ENCODE measurements around the gene BCL2A1.

- TF ChIP-seq, protein P1, sequence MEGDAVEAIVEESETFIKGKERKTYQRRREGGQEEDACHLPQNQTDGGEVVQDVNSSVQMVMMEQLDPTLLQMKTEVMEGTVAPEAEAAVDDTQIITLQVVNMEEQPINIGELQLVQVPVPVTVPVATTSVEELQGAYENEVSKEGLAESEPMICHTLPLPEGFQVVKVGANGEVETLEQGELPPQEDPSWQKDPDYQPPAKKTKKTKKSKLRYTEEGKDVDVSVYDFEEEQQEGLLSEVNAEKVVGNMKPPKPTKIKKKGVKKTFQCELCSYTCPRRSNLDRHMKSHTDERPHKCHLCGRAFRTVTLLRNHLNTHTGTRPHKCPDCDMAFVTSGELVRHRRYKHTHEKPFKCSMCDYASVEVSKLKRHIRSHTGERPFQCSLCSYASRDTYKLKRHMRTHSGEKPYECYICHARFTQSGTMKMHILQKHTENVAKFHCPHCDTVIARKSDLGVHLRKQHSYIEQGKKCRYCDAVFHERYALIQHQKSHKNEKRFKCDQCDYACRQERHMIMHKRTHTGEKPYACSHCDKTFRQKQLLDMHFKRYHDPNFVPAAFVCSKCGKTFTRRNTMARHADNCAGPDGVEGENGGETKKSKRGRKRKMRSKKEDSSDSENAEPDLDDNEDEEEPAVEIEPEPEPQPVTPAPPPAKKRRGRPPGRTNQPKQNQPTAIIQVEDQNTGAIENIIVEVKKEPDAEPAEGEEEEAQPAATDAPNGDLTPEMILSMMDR (IDR thresholded peaks at IDR 0.05) = no peak
- TF ChIP-seq POLR2A (IDR thresholded peaks at IDR 0.05; ENCODE audit: low read depth) = no peak
Observed at GRCh38 chr15:80011596-80011995, 40.6 kb upstream of the BCL2A1 start.
